GM06990 (cell line): ENCODE data around the gene LTO1.

ENCODE experiments used
- DNase-seq: peaks from one replicate; pipeline ENCODE4 v3.0.0-alpha.2; 2011; ENCODE audit not compliant: insufficient read length; ENCODE audit errors: extremely low read depth
- H3K27me3 ChIP-seq: replicated peaks from 2 replicates; pipeline ENCODE4 v1.6.0; 2011; ENCODE audit warnings: low read length; ENCODE audit not compliant: control insufficient read depth, insufficient read depth
- H3K36me3 ChIP-seq: 2 replicates; pipeline ENCODE4 v1.5.1; 2011; ENCODE audit warnings: low read length; ENCODE audit not compliant: control insufficient read depth, insufficient read depth
- H3K4me3 ChIP-seq: replicated peaks from 2 replicates; pipeline ENCODE4 v1.5.1; 2011; ENCODE audit warnings: low read depth, mild to moderate bottlenecking, control low read depth, low read length
- TF ChIP-seq, protein P1 (sequence below): IDR thresholded peaks from 2 replicates; pipeline ENCODE4 v1.5.1; 2011; ENCODE audit warnings: low read length, control low read depth, mild to moderate bottlenecking, inconsistent platforms; ENCODE audit not compliant: insufficient read depth, poor library complexity, severe bottlenecking

Gene LTO1

GRCh38 chr11:69650832-69651344 lies 24.3 kb downstream of the LTO1 start:
- Histone ChIP-seq H3K36me3 (no peaks in the 10 kb centered on the region), H3K4me3 (no peak overlapping the region), H3K27me3 (no peaks in the 10 kb centered on the region)
- no peak for DNase-seq
- TF ChIP-seq, protein P1, sequence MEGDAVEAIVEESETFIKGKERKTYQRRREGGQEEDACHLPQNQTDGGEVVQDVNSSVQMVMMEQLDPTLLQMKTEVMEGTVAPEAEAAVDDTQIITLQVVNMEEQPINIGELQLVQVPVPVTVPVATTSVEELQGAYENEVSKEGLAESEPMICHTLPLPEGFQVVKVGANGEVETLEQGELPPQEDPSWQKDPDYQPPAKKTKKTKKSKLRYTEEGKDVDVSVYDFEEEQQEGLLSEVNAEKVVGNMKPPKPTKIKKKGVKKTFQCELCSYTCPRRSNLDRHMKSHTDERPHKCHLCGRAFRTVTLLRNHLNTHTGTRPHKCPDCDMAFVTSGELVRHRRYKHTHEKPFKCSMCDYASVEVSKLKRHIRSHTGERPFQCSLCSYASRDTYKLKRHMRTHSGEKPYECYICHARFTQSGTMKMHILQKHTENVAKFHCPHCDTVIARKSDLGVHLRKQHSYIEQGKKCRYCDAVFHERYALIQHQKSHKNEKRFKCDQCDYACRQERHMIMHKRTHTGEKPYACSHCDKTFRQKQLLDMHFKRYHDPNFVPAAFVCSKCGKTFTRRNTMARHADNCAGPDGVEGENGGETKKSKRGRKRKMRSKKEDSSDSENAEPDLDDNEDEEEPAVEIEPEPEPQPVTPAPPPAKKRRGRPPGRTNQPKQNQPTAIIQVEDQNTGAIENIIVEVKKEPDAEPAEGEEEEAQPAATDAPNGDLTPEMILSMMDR: no peak

GRCh38 chr11:69650081-69650831 lies 24.9 kb downstream of the LTO1 start:
- no peaks in the 10 kb centered on the region for H3K27me3 ChIP-seq
- H3K36me3 ChIP-seq: no peaks in the 10 kb centered on the region
- TF ChIP-seq, protein P1: no peak
- DNase-seq: no peak
- no peak overlapping the region for H3K4me3 ChIP-seq

GRCh38 chr11:69649576-69649900 lies 25.6 kb downstream of the LTO1 start:
- TF ChIP-seq, protein P1: no peak
- Histone ChIP-seq H3K27me3 (no peaks in the 10 kb centered on the region), H3K36me3 (no peaks in the 10 kb centered on the region), H3K4me3 (no peak overlapping the region)
- DNase-seq: no peak

DNA sequence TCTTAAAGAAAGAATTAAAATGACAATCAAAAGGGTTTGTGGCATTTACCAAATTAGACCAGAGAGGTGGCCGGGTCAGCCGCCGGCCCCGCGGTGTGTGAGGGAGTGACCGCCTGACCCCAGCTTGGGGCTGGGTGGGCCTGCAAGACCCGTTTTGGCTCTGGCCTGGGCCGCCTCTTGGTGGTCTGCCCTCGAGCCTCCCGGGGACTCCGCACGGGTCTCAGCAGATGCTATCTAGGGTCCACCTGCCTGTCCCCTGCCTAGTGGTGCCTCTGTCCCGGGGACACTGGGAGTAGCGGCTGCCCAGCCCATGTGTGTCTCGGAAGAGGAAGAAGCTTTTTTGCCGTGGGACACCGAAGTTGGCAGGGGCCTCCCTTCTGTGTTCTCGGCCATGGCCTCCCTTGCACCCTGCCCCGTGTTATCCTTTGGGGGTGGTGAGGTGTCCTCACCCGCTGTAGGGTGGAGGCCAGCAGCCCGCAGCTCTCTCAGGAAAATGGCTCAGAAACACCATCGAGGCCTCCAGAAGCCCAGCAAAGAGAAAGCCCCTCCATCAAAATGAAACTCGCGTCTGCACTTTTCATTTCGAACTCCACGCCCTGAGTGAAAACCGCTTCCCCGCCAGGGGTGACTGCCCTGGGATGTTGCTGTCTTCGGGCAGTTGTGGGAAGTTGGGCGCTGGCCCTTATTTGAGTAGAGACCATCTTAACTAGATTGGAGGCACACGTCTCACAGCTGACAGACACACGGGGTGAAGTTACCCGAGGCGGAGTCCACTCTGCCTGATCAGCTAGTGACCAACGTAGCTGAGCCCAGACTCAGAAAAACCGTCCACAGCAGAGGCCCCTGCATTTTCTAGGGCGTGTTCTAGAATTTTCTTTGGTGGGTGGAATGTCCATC lies 26.2 kb downstream of the LTO1 start:
- TF ChIP-seq, protein P1: no peak
- Histone ChIP-seq H3K27me3 (no peaks in the 10 kb centered on the region), H3K36me3 (no peaks in the 10 kb centered on the region), H3K4me3 (no peak overlapping the region)
- no peak for DNase-seq

DNA sequence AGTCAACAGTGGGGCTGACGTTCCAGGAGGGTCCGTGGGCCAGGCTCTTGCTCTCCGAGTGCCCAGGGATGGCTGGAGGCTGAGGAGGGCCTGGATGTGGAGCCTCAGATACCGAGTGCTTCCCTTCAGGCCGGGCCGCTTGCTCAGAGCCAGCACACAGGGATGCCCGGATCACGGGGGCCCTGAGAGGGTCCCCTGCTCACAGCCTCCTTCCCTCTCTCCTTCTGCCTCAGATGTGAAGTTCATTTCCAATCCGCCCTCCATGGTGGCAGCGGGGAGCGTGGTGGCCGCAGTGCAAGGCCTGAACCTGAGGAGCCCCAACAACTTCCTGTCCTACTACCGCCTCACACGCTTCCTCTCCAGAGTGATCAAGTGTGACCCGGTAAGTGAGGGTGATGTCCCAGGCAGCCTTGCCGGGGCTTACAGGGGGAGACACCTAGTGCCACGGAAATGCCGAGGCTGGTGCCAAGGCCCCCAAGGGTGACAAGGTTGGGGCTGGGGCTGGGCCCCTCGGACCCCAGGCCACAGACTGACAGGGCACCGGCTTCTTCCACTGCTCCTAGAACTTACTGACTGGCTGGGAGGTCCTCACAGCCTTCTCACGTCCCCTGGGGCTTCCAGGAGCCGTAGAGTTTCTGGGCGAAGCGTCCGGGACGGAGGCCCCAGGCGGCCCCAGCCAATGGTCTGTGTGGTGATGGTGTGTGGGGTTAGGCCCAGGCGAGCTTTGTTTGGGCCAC lies 27.2 kb downstream of the LTO1 start:
- H3K4me3 ChIP-seq: no peak overlapping the region
- TF ChIP-seq, protein P1: no peak
- no peak for DNase-seq
- no peaks in the 10 kb centered on the region for H3K27me3 ChIP-seq
- no peaks in the 10 kb centered on the region for H3K36me3 ChIP-seq
